Fibroblast of skin of left quadriceps (primary cell): ENCODE results near the gene ERC2.
"Not testable (repeated sequence)": the region's sequence is repeated elsewhere in the genome, so short reads cannot be mapped to it uniquely, and the experiment has no call there.

ENCODE experiments used
- DNase-seq, 2 experiments: peaks; one replicate each; pipeline ENCODE4 v3.0.0-alpha.2; 2013; ENCODE audit warnings: low read depth in 2 of 2

Gene ERC2

GRCh38 chr3:56064684-56065083 is 403.6 kb downstream of the ERC2 start:
- DNase-seq, result no peak

GRCh38 chr3:56061279-56061626 is 407.0 kb downstream of the ERC2 start:
- no peak for DNase-seq

GRCh38 chr3:56060521-56061278 is 407.6 kb downstream of the ERC2 start:
- DNase-seq, result no peak

GRCh38 chr3:56059731-56060130 is 408.5 kb downstream of the ERC2 start:
- no peak for DNase-seq

GRCh38 chr3:56055951-56056350 is 412.3 kb downstream of the ERC2 start:
- no peak for DNase-seq

GRCh38 chr3:56055546-56055945 is 412.7 kb downstream of the ERC2 start:
- DNase-seq, result no peak

GRCh38 chr3:56054844-56055243 is 413.4 kb downstream of the ERC2 start:
- no peak for DNase-seq

- no peak for DNase-seq
Measured at GRCh38 chr3:56053727-56054126, 414.5 kb downstream of the ERC2 start.

- DNase-seq, result no peak
Measured at GRCh38 chr3:56052188-56052587, 416.1 kb downstream of the ERC2 start.

- no peak for DNase-seq
Measured at GRCh38 chr3:56051052-56051451, 417.2 kb downstream of the ERC2 start.

GRCh38 chr3:56048946-56049345 is 419.3 kb downstream of the ERC2 start:
- no peak for DNase-seq

GRCh38 chr3:56048331-56048730 is 419.9 kb downstream of the ERC2 start:
- DNase-seq, result no peak

- peak; percentile 18 to 37 for DNase-seq
Measured at GRCh38 chr3:56042326-56042951, 425.8 kb downstream of the ERC2 start.

GRCh38 chr3:56025326-56025725 is 442.9 kb downstream of the ERC2 start:
- no peak for DNase-seq

- DNase-seq, result no peak
Measured at GRCh38 chr3:56023546-56023945, 444.7 kb downstream of the ERC2 start.

- DNase-seq, result no peak
Measured at GRCh38 chr3:56022619-56023018, 445.6 kb downstream of the ERC2 start.

GRCh38 chr3:56019490-56020146 is 448.6 kb downstream of the ERC2 start:
- no peak for DNase-seq

- not testable (repeated sequence) for DNase-seq
Measured at GRCh38 chr3:56015374-56015773, 452.9 kb downstream of the ERC2 start.

- no peak for DNase-seq
Measured at GRCh38 chr3:56012721-56013120, 455.5 kb downstream of the ERC2 start.

GRCh38 chr3:56005196-56005805 is 463.0 kb downstream of the ERC2 start:
- DNase-seq, result no peak

- DNase-seq, result no peak
Measured at GRCh38 chr3:56003129-56003528, 465.1 kb downstream of the ERC2 start.

- DNase-seq, result no peak
Measured at GRCh38 chr3:56001991-56002390, 466.3 kb downstream of the ERC2 start.

- no peak for DNase-seq
Measured at GRCh38 chr3:56001537-56001936, 466.7 kb downstream of the ERC2 start.
